HG03280 (cell line): ENCODE measurements around the gene DTX4.
"Not testable (repeated sequence)": the region's sequence is repeated elsewhere in the genome, so short reads cannot be mapped to it uniquely, and the experiment has no call there.

Experiments
- ATAC-seq: cut with Tn5 transposase; IDR thresholded peaks from one replicate; pipeline ENCODE4 v1.9.1; 2021; ENCODE audit warnings: mild to moderate bottlenecking, moderate library complexity; ENCODE audit not compliant: unreplicated experiment

Gene DTX4

GRCh38 chr11:59171508-59172322 lies at the start of gene DTX4:
DTX4 (plus strand) TSS chr11:59172132; CDS start chr11:59172596, 464 bp downstream.
- peak; percentile 79 for ATAC-seq

GRCh38 chr11:59135648-59136461 lies 36.1 kb upstream of the DTX4 start:
- peak; percentile 97 for ATAC-seq

GRCh38 chr11:59136551-59136950 lies 35.4 kb upstream of the DTX4 start:
- not testable (repeated sequence) for ATAC-seq

- no peak for ATAC-seq
Measured at GRCh38 chr11:59137190-59137589, 34.7 kb upstream of the DTX4 start.

- ATAC-seq = no peak
Measured at GRCh38 chr11:59138643-59139042, 33.3 kb upstream of the DTX4 start.

GRCh38 chr11:59141191-59141590 lies 30.7 kb upstream of the DTX4 start:
- no peak for ATAC-seq

GRCh38 chr11:59141673-59142460 lies 30.1 kb upstream of the DTX4 start:
- no peak for ATAC-seq

GRCh38 chr11:59142530-59143507 lies 29.1 kb upstream of the DTX4 start, which contains the start of gene FAM111A:
FAM111A (plus strand) TSS chr11:59142856; CDS start chr11:59148873, 6,017 bp downstream.
- ATAC-seq = peak; percentile 70

GRCh38 chr11:59144096-59144495 lies 27.8 kb upstream of the DTX4 start:
- ATAC-seq = no peak

GRCh38 chr11:59144579-59145345 lies 27.2 kb upstream of the DTX4 start:
- peak; percentile 54 for ATAC-seq

- no peak for ATAC-seq
Measured at GRCh38 chr11:59145534-59145933, 26.4 kb upstream of the DTX4 start.

GRCh38 chr11:59151761-59152160 lies 20.2 kb upstream of the DTX4 start:
- peak; percentile 63 for ATAC-seq

- ATAC-seq = peak; percentile 84
Measured at GRCh38 chr11:59152312-59152951, 19.5 kb upstream of the DTX4 start.

GRCh38 chr11:59154610-59155009 lies 17.3 kb upstream of the DTX4 start:
- ATAC-seq = no peak

GRCh38 chr11:59157433-59157832 lies 14.5 kb upstream of the DTX4 start:
- ATAC-seq = no peak

- ATAC-seq = peak; percentile 91
Measured at GRCh38 chr11:59158206-59159068, 13.5 kb upstream of the DTX4 start.

- ATAC-seq = no peak
Measured at GRCh38 chr11:59164028-59164427, 7.9 kb upstream of the DTX4 start.
